ENCODE data around the gene TOX2. TPM values are rescaled to one million over a fixed set of nuclear protein-coding genes. Genes with fewer than 3 reads are reported as not detected.
A peak's percentile ranks its signal among the peaks of the same experiment; 100 is the strongest.

Gene TOX2
- total RNA-seq, 2 experiments from 2014 or later: 1.5 to 1.7 TPM

DNA sequence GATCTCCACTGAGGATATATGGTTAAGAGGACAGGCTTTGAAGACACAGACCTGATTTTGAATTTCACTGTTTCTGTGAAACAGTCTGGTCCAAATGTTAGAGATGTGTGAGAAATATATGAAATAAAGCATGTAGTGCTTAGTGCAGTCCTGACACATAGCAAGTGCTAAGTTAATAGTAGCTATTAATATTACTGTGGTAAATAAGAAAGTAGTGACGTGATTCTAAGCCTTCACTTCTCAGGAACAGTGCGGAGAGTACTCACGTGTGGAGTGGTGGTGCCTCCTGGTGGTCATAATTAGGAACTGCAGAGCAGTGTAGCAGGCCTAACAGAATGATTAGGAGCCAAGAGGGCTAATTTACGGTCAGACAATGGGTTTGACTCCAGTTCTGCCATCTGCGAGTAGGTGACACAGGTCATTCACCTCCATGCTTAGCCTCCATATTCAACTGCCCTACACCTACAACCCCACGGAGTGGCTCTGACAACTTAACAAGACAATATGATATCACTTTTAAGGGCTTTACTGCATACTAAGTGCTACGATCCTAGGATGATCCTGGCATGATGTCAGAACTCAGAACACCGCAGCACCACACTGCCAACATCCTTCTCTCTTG is 166.1 kb downstream of the TOX2 start:
- H3K36me3 Mint-ChIP-seq (ENCODE audit: low read depth): no peaks in the 10 kb centered on the region
- H3K27me3 Mint-ChIP-seq: no peaks in the 10 kb centered on the region
- H3K9me3 Mint-ChIP-seq: no peaks in the 10 kb centered on the region
- ATAC-seq (peak; percentile 98), DNase-seq (peak; percentile 84)
- H3K4me3 Mint-ChIP-seq: no peak overlapping the region
- H3K4me1 Mint-ChIP-seq (ENCODE audit: low read depth): peaks cover 6% of the 10 kb centered on the region
- ChIA-PET POLR2A (interaction anchor here (0.6 to 0.8 kb wide), 2 partner anchors 9 to 352 kb away, joined by 3 read pairs; no protein-coding TSS in a partner anchor), CTCF (interaction anchor here (0.6 to 6.1 kb wide), 37 partner anchors 8 to 632 kb away, joined by 3 to 60 read pairs (median 4); no protein-coding TSS in a partner anchor)
- peak; percentile 98 for TF ChIP-seq CTCF (IDR thresholded peaks at IDR 0.05)
- intact Hi-C loops (cut with micrococcal nuclease): loop anchor here (1.0 to 10.0 kb wide), 4 partner anchors 23 to 626 kb away; partner anchors contain the start of gene SRSF6
- H3K27ac Mint-ChIP-seq: no peak overlapping the region

GRCh38 chr20:44081476-44081875 is 166.8 kb downstream of the TOX2 start:
- DNase-seq (no peak), ATAC-seq (no peak)
- Mint-ChIP-seq H3K27ac (no peak overlapping the region), H3K4me3 (no peak overlapping the region), H3K36me3 (ENCODE audit: low read depth) (no peaks in the 10 kb centered on the region), H3K9me3 (no peaks in the 10 kb centered on the region), H3K4me1 (ENCODE audit: low read depth) (peaks cover 6% of the 10 kb centered on the region), H3K27me3 (no peaks in the 10 kb centered on the region)
- CTCF ChIA-PET: interaction anchor here (1.0 to 6.1 kb wide), 5 partner anchors 11 to 632 kb away, joined by 5 to 60 read pairs (median 9); no protein-coding TSS in a partner anchor
- POLR2A ChIA-PET: no interaction called here
- intact Hi-C loops (cut with micrococcal nuclease): loop anchor here (2.0 to 10.0 kb wide), 3 partner anchors 237 to 627 kb away; partner anchors contain the start of gene SRSF6
- no peak for TF ChIP-seq CTCF (IDR thresholded peaks at IDR 0.05)

DNA sequence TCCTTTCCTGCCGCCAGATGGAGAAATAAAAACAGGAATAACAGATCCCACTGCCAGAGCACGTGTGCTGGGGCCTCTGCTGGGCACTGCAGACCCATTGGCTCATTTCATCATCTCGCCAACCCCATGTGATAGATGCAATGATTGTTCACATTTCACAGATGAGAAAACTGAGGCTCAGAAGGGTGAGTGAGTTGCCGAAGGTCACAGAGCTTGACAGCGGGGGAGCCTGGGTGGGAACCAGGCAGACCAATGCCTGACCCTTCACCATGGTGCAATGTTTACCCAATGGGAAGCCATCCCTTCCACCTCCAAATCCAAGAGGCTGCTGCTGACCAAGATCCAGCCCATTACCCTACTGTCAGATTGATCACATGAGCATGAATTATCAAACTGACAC is 167.2 kb downstream of the TOX2 start:
- no peak overlapping the region for H3K27ac Mint-ChIP-seq
- no peaks in the 10 kb centered on the region for H3K36me3 Mint-ChIP-seq (ENCODE audit: low read depth)
- DNase-seq: no peak
- no peak for TF ChIP-seq CTCF (IDR thresholded peaks at IDR 0.05)
- no peak overlapping the region for H3K4me3 Mint-ChIP-seq
- no peaks in the 10 kb centered on the region for H3K9me3 Mint-ChIP-seq
- POLR2A ChIA-PET: no interaction called here
- CTCF ChIA-PET: interaction anchor here (1.0 to 6.1 kb wide), 4 partner anchors 10 to 332 kb away, joined by 5 to 60 read pairs (median 9); no protein-coding TSS in a partner anchor
- intact Hi-C loops (cut with micrococcal nuclease): loop anchor here (2.0 to 10.0 kb wide), 3 partner anchors 237 to 627 kb away; partner anchors contain the start of gene SRSF6
- H3K27me3 Mint-ChIP-seq: no peaks in the 10 kb centered on the region
- no peak for ATAC-seq
- peaks cover 6% of the 10 kb centered on the region for H3K4me1 Mint-ChIP-seq (ENCODE audit: low read depth)

DNA sequence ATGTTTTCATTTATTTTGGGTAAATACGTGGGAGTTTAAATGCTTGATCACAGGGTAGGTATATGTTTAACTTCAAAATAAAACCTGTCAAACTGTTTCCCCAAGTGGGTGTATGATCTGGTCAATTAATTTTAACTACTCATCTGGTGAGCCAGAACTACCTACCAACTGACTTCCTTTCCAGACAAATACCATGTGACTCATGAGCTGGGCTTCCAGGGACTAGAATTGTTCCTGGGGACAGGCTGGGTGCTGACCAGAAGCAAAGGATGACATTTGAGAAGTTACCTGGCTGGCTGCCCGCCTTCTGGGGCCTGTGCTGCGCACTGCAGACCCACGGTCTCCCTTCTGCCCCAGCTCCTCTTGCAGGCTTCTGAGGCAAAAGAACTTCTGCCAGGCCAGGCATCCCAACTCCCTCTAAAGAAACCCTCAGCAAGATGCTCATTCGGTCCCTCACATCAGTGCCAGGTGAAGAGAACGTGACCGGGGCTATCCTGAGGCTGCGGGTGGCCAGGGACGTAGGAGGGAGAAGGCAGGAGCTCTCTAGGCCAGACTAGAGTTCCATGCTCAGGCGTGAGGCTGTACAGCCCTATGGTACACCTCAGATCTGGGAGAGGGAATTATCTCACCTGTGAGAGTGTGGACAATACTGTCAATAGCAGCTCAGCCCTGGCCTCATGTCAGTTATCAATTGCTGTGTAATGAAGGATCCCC is 168.7 kb downstream of the TOX2 start:
- H3K4me3 Mint-ChIP-seq: no peak overlapping the region
- H3K4me1 Mint-ChIP-seq (ENCODE audit: low read depth): peaks cover 6% of the 10 kb centered on the region
- intact Hi-C loops (cut with micrococcal nuclease): loop anchor here (10.0 kb wide), 2 partner anchors 239 to 629 kb away; partner anchors contain the start of gene SRSF6
- DNase-seq (no peak), ATAC-seq (no peak)
- no peaks in the 10 kb centered on the region for H3K9me3 Mint-ChIP-seq
- no peak overlapping the region for H3K27ac Mint-ChIP-seq
- ChIA-PET CTCF (interaction anchor here (0.8 to 6.1 kb wide), 6 partner anchors 9 to 634 kb away, joined by 3 to 60 read pairs (median 4); no protein-coding TSS in a partner anchor), POLR2A (no interaction called here)
- no peak for TF ChIP-seq CTCF (IDR thresholded peaks at IDR 0.05)
- H3K36me3 Mint-ChIP-seq (ENCODE audit: low read depth): no peaks in the 10 kb centered on the region
- H3K27me3 Mint-ChIP-seq: no peaks in the 10 kb centered on the region

Measured in activated CD8-positive, alpha-beta T cell treated with anti-CD3 and anti-CD28 coated beads for 36 hours (primary cell).